Measurements from ENCODE around the gene KRTAP4-12.
"Not testable (repeated sequence)": the region's sequence is repeated elsewhere in the genome, so short reads cannot be mapped to it uniquely, and the experiment has no call there.

The KRTAP4-12 gene

GRCh38 chr17:41083427-41083826 is 40.6 kb downstream of the KRTAP4-12 start:
- not testable (repeated sequence) for DNase-seq (ENCODE audit: extremely low read depth, insufficient read length); H3K27me3 ChIP-seq (replicated peaks; ENCODE audit: control insufficient read depth, insufficient read depth, low read length); H3K4me3 ChIP-seq (replicated peaks; ENCODE audit: low read depth, low read length); H3K36me3 ChIP-seq (ENCODE audit: control insufficient read depth, insufficient read depth, low read length)

DNA sequence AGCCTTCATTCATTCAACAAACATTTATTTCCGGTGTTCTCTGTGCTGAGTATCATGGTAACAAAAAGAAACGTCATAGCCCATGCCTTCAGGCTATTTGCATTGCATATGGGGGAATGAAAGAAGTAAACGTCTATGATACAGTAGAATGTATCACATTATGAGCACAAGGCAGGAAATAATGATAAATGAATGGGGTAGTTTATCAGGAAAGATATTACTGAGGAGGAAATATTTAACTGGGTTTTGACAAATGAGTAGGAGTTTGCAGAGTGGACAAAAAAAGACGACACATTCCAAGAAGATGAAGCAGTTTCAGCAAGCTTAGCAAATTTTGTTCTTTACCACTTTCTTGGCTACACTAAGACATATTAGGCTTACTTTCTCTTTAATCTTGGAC is 41.4 kb downstream of the KRTAP4-12 start:
- H3K27me3 ChIP-seq (replicated peaks; ENCODE audit: control insufficient read depth, insufficient read depth, low read length), result no peaks in the 10 kb centered on the region
- H3K36me3 ChIP-seq (ENCODE audit: control insufficient read depth, insufficient read depth, low read length), result no peaks in the 10 kb centered on the region
- DNase-seq (ENCODE audit: extremely low read depth, insufficient read length), result no peak
- TF ChIP-seq, protein P1, sequence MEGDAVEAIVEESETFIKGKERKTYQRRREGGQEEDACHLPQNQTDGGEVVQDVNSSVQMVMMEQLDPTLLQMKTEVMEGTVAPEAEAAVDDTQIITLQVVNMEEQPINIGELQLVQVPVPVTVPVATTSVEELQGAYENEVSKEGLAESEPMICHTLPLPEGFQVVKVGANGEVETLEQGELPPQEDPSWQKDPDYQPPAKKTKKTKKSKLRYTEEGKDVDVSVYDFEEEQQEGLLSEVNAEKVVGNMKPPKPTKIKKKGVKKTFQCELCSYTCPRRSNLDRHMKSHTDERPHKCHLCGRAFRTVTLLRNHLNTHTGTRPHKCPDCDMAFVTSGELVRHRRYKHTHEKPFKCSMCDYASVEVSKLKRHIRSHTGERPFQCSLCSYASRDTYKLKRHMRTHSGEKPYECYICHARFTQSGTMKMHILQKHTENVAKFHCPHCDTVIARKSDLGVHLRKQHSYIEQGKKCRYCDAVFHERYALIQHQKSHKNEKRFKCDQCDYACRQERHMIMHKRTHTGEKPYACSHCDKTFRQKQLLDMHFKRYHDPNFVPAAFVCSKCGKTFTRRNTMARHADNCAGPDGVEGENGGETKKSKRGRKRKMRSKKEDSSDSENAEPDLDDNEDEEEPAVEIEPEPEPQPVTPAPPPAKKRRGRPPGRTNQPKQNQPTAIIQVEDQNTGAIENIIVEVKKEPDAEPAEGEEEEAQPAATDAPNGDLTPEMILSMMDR (IDR thresholded peaks at IDR 0.05; ENCODE audit: insufficient read depth, low read length, poor library complexity, severe bottlenecking), result no peak
- no peak overlapping the region for H3K4me3 ChIP-seq (replicated peaks; ENCODE audit: low read depth, low read length)

- H3K36me3 ChIP-seq (ENCODE audit: control insufficient read depth, insufficient read depth, low read length), result no peaks in the 10 kb centered on the region
- H3K27me3 ChIP-seq (replicated peaks; ENCODE audit: control insufficient read depth, insufficient read depth, low read length), result no peaks in the 10 kb centered on the region
- TF ChIP-seq, protein P1 (IDR thresholded peaks at IDR 0.05; ENCODE audit: insufficient read depth, low read length, poor library complexity, severe bottlenecking), result no peak
- H3K4me3 ChIP-seq (replicated peaks; ENCODE audit: low read depth, low read length), result no peak overlapping the region
- no peak for DNase-seq (ENCODE audit: extremely low read depth, insufficient read length)
Observed at GRCh38 chr17:41076788-41077187, 47.2 kb downstream of the KRTAP4-12 start.

GRCh38 chr17:41073676-41074075 is 50.3 kb downstream of the KRTAP4-12 start:
- H3K4me3 ChIP-seq (replicated peaks; ENCODE audit: low read depth, low read length), result no peak overlapping the region
- H3K27me3 ChIP-seq (replicated peaks; ENCODE audit: control insufficient read depth, insufficient read depth, low read length), result no peaks in the 10 kb centered on the region
- no peaks in the 10 kb centered on the region for H3K36me3 ChIP-seq (ENCODE audit: control insufficient read depth, insufficient read depth, low read length)
- no peak for DNase-seq (ENCODE audit: extremely low read depth, insufficient read length)
- TF ChIP-seq, protein P1 (IDR thresholded peaks at IDR 0.05; ENCODE audit: insufficient read depth, low read length, poor library complexity, severe bottlenecking), result no peak
